HG03139 (cell line): ENCODE data around the gene TMEM33.

Experiments used
- ATAC-seq: cut with Tn5 transposase; IDR thresholded peaks from one replicate; pipeline ENCODE4 v1.9.1; 2021; ENCODE audit not compliant: unreplicated experiment

The TMEM33 gene

DNA sequence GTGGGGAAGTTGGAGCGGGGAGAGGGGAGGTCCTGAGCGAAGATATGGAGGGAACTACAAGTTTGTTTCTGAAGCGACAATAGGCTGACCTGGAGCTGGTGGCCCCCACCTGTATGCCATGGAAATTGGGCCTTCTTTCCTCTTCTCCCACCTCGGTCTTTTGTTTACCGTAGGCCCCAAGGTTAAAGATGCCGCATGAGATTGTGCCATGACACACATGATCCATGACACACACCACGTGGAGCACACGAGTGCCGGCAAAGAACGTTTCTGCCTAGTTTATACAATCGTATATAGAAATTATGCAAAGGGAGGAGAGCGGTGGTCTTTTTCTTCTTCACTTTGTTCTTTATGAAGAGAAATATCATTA, 408 bp downstream of the TMEM33 start:
- ATAC-seq, result no peak

DNA sequence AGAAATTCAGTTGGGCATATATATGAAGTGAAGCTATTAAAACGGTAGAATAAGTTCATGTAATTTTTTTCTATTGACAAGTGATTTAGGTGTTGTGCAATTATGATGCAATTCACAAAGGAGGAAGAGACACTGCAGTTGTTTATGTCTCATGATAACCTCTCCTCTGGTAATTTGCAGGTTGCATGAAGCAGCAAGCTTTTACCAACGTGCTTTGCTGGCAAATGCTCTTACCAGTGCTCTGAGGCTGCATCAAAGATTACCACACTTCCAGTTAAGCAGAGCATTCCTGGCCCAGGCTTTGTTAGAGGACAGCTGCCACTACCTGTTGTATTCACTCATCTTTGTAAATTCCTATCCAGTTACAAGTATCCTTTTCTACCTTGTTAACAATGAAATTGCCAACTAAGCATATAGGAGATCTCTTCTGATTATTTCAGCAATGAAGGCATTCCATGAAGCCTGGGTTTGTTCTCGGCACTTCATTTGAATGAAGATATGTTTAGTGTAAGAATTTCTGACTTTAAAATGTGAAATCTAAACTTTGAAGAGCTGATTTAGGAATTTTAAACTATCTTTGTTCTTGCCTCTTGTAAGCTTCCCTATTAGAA, 3.9 kb downstream of the TMEM33 start:
- no peak for ATAC-seq

DNA sequence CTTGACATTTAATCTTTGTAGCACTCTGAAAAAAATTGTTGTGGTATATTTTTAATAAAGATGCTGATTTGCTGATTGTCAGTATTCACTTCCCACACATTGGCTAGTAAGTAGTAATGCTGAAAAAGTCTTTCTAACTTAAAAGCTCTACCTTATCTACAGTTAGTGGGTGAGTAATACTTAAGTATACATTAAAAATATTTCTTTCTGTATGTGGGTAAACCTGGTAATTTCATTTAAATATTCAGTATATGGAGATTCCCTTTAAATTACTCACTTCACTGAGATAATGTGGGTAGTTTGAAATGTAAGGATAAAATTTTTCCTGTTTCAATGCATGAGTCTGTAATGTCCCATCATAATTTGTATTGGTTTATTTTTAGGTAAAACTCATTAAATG, 5.6 kb downstream of the TMEM33 start:
- ATAC-seq, result no peak

DNA sequence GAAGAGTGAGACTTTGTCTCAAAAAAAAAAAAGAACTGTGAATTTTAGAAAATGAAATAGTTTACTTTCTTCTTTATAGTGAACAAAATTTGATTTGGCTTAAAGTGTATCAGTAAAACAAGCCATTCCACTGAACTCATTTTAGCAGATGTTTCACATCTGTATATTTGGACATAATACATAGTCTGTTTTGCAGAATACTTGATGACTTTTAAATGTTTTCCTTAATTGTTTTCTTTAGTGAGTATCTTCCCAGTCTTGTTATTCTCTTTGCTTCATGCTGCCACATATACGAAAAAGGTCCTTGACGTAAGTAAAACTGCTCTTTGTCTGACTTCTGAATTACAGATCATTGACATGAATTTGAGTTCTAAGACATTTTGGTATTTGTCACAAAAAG, 8.3 kb downstream of the TMEM33 start:
- no peak for ATAC-seq

DNA sequence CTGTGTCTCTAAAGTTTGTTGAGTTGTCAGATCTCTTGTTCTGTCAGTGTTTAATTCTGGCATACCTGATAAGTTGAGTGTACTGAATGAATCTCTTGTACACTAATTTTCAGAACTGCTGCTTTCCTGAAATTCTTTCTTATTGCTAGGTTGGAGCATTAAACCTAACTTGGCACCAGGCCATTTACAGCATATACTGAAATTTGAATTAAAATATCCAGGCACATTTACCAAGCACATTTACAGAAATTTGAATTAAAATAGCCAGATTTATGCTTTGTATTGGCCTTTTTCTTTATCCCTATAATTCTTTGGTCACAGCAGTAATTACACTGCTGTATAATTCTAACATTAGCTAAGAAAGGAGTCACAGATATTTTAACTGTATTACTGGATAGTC, 8.9 kb downstream of the TMEM33 start:
- no peak for ATAC-seq

DNA sequence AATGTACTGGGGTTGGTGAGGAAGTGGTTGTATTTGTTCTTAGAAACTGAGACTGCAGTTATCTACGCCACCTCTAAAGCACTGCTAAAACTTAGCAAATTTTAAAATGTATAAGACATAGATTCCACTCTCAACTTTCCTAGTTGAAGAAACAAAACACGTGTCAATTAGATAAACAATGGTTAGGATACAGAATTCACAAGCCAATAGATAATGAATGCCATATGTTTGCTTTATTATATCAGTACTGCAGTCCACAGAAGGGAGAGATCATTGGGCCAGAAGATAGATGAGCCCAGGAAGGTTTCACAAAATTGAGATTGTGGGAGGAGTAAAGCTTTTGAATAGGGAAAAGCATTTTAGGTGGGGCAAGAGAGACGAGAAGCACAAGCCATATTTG, 14.3 kb downstream of the TMEM33 start:
- ATAC-seq, result no peak

DNA sequence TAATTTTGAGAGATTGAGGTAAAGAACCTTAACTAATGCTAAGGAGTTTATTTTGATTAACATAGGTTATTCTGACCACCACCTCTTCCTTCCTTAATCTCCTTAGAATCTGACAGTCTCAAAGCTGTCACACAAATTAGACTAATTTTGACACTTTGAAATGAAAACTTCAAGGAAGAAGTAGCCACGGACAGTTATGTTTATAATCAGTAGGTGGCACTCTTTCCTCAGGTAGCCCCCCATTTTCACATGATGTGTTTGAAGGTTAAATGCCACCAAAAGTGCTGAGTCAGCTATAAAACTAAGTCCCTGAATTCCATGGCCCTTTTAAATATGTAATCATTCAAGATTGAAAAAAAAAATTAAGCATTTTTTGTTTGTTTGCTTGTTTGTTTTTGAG, 22.4 kb downstream of the TMEM33 start:
- ATAC-seq, result no peak

DNA sequence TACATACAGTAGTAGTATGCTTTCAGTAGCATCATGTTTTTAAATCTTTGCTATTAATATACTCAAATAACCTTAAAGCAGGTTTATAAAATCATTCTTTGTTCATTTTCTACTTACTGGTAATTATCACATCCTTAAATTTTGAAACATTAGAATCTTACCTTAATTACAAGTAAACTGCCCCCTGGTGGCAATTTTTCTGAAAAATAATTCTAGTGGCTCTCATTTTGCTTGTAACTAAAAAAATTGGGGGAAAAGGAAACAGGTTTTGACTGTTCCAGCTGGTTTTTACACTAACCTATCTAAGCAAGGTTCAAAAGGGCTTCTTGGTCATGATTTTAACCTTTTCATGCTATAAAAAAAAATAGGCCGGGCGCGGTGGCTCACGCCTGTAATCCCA, 27.9 kb downstream of the TMEM33 start:
- ATAC-seq, result no peak

DNA sequence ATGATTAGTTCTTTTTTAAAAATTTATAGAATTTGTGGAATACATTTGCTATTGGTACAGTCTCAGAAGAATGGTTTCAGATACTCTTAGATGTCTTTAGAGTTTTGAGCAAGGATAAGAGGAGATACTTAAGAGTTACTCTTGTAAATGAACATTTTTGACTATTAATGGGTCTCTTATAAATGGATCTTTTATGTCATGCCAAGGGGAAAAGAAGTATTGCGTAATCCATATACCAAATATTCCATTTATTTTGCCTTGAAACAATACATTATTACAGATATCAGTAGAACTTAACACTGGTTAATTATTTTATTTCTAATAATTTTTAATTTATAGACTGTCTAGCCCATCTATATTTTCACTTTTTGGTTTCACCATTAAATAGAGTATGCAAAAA, 29.2 kb downstream of the TMEM33 start:
- ATAC-seq, result no peak

DNA sequence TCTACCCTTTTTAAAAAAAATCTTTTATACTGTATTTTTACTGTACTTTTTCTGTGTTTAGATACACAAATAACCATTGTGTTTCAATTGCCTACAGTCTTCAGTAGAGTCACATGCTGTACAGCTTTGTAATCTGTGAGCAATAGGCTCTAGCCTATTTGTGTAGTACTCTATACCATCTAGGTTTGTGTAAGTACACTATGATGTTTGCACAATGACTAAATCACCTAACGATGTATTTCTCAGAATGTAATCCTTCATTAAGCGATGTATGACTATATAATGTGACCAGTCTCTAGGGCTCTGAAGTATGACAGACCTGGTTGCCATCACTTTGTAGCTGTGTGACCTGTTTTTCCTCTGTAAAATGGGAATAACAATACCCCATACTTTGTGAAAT, 32.2 kb downstream of the TMEM33 start:
- ATAC-seq, result no peak

DNA sequence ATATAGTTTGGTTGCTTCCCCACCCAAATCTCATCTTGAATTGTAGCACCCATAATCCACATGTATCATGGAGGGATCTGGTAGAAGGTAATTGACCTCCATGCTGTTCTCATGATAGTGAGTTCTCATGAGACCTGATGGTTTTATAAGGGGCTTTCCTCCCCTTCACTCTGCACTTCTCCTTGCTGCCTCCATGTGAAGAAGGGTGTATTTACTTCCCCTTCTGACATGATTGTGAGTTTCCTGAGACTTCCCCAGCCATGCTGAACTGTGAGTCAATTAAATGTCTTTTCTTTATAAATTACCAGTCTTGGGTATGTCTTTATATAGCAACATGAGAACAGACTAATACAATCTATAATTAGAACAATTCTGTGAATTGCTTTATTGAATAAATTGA, 34.4 kb downstream of the TMEM33 start:
- ATAC-seq, result no peak

DNA sequence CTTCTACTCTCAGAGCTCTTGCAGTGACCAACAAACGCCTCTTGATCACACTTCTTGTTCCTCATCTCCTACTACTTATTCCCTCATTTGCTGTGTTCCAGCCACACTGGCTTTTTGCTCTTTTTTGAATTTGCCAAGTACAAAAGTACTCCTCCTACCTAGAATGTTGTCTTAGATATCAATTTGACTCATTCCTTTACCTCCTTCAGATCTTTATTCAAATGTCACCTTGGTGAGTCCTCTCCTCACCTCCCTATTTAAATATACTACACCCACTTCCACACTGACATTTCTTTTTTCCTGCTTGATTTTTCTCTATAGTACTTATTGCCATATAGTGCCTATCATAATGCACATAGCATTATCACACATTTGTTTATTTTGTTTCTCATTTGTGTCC, 40.1 kb downstream of the TMEM33 start:
- ATAC-seq, result no peak

DNA sequence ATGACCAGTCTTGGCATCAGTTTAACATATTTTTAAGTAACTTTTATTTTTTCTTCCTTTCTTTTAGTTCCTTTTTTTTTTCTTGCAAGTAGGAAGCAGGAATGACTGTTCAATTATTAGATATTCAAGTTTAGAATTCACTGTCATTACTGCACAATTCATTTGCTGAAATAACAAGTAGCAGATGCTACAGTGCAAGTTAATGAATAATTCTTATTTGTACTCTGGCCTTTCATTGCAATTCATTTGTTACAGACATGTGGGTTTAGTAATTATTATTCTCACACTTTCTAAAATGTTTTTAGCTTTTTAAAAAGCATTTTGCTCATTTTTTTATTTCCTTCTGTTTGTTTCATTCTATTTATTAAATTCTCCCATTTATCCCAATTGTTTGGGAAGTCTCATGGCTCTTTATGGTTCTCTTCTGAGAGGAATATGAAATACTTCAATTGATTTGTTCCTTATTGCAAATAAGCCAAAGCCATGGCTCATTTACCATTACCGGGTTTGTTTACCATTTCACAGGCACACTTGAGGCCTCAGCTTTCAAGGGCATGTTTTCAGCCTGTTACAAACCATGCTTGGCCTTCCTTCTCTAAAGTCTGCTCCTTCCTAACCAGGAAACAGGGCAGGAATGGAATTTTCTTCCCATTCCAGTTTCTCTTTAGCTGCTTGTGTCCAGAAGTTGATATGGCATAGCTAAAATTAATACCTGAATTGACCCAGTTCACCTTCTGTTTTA, 41.7 kb downstream of the TMEM33 start:
- ATAC-seq, result no peak

DNA sequence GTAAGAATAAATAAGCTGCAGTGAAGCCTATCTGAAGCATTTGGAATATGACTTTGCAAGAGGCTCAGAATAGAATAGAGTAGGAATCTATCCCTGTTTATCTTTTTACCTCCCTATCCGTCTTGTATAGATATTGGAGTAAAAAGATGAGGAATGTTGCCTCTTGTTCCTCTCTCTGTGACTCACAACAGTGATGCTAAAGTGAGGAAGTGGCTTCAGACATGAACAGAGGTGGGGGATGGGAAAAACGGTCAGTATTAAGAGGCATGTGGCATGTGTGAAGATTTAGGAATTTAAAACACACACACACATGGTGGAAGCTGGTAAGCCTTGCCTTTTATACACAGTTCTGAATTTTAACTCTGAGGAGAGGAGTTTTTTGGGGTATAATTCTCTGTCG, 42.5 kb downstream of the TMEM33 start:
- ATAC-seq, result no peak

DNA sequence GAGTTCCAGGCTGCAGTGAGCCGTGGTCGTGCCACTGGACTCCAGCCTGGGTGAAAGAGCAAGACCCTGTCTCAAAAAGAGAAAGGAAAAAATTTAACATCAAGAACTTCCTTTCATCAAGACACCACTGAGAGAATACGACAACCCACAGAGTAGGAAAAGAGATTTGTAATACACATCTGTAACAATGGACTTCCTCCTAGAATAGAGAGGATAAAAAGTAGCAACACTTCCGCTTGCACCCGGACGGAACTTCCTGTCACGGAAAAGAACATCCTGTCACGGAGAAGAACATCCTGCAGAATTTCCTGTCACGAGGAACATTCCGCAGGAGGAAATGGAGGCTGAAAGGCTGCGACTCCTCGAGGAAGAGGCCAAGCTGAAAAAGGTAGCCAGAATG, 46.2 kb downstream of the TMEM33 start, which contains the start of gene DCAF4L1:
TSS of gene DCAF4L1 (plus strand) at position 301 of the 400 bp plus-strand sequence. CDS start at position 338, 37 bp downstream.
- ATAC-seq, result no peak

DNA sequence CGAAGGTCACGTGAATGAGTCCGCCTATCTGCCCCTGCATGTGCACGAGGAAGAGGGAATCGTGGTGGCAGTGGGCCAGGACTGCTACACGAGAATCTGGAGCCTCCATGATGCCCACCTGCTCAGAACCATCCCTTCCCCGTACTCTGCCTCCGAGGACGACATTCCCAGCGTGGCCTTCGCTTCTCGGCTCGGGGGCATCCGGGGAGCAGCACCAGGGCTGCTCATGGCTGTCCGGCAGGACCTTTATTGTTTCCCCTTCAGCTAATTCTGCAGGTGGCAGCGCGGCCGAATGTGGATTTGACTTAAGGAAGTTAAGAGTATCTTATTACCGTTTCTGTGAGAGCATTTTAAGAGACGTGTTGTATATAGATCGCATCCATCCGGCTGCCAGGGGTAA, 47.5 kb downstream of the TMEM33 start:
- no peak for ATAC-seq

DNA sequence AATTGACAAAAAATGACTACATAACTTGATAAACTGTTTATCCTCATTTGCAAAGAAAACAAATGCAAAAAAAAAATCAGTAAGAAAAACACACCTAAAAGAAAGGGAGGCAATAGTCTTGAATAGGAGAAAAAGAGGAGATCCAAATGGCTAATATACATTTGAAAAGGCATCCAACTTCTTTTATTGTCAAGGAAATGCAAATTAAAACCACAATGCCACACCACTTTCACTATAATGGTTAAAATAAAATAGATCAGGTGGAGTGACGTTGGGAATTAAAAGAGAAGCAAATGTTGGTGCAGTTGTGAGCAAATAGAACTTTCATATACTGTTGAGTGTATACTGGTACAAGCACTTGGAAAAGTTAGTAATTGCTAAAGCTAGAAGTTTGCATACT, 49.9 kb downstream of the TMEM33 start:
- no peak for ATAC-seq

DNA sequence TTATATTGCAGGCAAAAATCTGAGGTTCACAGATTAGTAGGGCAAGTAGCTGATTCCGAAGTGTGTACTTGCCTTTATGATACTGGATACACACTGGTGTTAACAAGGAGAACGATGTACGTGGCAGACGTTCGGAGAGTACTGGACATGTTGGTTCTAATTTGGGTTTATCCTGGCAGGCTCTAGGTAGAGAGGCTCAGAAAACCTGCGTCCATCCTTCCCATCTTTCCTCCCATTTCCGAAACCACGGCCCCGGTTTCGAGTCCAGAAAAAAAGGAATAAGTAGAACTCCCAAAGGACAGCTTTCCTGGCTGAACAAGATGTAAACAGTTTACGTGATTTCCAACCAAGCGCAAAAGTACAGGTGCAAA, 54.8 kb downstream of the TMEM33 start:
- ATAC-seq, result peak; percentile 20

DNA sequence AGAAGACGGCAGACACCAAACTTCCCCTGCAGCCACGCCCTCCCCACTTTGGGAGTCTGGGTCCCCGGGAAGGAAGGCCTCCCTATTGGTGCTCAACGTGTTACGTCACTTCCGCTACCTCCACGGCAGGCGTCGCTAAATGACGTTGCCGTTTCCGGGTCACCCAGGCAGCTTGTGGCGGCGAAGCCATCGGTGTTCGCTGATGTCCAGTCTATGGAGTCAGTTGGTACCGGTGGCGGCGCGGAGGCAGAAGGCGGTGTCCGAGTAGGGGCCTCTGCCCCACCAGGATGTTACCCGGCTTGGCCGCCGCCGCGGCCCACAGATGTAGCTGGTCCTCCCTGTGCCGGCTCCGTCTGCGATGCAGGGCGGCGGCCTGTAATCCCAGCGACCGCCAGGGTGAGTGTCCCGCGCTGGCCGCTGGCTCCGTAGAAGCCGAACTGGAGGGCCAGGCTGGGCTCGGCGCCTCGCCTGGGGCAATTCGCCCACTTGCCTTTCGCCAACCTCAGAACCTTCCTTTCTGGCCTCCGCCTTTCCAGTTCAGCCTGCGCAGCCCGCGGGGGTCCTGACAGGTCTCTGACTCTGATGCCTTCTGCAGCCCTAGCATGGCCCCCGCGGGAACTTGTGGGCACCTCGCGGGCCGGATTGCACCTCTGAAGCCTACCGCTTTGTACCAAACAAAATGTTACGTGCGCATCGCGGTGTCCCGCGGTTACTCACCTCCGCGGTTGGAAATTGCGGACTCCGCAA, 55.3 kb downstream of the TMEM33 start, which contains the start of gene SLC30A9:
TSS of gene SLC30A9 (plus strand) at position 166 of the 747 bp plus-strand sequence. CDS start at position 288, 122 bp downstream.
- peak; percentile 94 for ATAC-seq

DNA sequence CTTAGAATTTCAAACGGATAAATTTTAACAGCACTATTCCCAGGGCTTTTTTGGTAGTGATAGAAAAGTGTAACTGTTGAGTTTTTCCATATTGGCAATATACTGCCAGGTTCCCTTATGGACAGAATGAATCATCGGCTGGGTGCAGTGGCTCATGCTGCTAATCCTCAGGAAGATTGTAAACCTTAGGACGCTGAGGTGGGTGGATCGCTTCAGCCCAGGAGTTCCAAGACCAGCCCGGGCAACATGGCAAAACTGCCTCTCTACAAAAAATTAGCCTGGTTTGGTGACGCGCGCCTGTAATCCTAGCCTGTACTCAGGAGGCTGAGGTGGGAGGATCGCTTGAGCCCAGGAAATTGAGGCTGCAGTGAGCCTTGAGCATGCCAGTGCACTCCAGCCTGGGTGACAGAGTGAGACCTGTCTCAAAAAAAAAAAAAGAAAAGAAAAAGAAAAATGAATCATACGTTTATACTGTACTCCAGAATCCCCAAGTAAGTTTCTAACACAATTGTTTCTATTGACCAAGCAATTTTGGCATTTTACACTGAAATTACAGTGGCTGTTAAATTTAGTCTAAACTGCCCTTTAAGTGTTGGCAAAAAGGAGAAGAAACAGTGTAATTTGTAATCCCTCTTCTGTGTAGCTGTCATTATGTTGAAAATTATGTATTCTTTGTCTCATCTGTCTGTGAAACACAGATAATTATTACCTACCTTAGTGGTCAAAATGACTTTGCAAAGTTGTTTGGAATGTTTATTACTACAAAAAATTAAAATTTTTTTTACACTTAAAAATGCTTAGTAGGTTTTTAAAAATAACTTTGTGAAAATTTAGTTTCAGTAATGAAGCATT, 56.9 kb downstream of the TMEM33 start:
- ATAC-seq, result no peak
